NCI-H82 (cell line): Measurements from ENCODE around the gene RNF213.

Source experiments
- DNase-seq: peaks from one replicate; lab custom pipeline; 2025; lab: John Stamatoyannopoulos, UW

RNF213 gene

DNA sequence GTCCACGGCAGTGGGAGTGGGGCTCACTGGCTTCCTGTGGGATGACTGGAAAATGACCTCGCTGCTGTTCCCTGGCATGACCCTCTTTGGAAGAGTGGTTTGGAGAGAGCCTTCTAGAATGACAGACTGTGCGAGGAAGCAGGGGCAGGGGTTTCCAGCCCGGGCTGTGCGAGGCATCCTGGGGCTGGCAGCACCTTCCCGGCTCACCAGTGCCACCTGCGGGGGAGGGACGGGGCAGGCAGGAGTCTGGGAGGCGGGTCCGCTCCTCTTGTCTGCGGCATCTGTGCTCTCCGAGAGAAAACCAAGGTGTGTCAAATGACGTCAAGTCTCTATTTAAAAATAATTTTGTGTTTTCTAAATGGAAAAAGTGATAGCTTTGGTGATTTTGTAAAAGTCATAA lies 7.8 kb upstream of the RNF213 start:
- peak; percentile 78 for DNase-seq

- DNase-seq = no peak
Observed at GRCh38 chr17:80253631-80254395, 6.8 kb upstream of the RNF213 start.

DNA sequence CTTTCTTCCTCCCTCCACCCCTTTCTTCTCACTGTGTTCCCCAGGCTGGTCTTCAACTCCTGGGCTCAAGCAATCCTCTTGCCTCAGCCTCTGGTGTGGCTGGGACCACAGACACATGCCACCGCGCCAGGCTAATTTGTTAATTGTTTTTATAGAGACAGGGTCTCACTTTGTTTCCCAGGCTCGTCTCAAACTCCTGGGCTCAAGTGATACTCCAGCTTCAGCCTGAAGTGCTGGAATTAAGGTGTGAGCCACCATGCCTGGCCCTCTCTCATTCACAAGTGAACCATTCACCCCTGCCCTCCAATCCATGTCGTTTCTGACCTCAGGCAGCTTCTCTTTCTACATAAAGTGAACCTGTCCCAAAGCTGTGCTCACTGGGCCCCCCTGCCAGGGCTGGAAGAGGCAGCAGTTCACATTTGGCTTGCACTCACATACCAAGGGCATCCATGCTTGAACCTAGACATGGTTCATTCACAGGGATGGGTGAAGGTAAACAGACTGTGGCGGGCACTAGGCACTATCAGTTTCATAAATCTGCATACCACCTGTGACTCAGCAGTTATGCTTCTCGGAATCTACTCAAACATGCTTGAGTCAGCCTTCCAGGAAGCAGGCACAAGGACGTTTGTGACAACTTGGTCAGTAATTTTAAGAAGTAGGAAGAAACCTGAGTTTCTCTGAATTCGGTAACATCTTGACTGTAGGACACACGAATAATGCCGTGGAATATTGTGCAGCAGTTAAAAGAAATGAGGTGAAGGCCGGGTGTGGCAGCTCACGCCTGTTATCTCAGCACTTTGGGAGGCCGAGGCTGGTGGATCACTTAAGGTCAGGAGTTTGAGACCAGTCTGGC lies 6.0 kb upstream of the RNF213 start:
- no peak for DNase-seq

GRCh38 chr17:80256034-80256350 lies 4.7 kb upstream of the RNF213 start:
- no peak for DNase-seq

- DNase-seq = peak; percentile 34
Observed at GRCh38 chr17:80257716-80258213, 2.9 kb upstream of the RNF213 start.

DNA sequence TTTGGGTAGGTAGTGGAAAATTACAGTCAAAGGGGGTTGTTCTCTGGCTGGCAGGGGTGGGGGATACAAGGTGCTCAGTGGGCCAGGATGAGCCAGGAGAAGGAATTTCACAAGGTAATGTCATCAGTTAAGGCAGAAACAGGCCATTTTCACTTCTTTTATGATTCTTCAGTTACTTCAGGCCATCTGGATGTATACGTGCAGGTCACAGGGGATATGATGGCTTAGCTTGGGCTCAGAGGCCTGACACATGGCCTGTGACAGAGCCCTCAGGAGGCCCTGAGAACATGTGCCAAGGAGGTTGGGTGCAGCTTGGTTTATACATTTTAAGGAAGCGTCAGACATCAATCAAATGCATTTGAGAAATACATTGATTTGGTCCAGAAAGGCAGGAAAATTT lies 2.4 kb upstream of the RNF213 start:
- DNase-seq = peak; percentile 71

DNA sequence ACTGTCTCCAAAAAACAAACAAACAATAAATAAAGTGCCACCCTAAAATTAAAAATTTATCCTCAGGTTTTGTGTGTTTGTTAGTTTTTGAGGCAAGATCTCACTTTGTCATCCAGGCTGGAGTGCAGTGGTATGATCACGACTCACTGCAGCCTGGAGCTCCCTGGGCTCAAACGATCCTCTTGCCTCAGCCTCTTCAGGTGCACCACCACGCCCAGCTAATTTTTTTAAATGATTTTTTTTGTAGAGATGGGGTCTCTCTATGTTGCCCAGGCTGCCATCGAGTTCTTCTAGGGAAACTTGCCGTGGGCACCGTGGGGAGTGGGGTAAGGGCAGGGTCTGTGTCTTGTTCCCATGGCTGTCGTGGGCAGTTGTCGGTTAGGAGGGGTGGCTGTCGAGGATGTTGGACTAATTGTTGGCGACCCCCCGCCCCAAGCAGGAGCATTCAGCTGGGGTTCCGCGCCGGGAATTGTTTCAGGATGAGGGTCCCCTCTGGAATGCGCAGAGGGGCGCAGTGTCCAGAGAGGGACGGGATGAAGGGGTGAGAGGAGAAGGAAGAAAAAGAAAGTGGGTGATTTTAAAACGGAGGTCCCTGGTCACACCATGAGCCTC lies 1.1 kb upstream of the RNF213 start:
- no peak for DNase-seq

DNA sequence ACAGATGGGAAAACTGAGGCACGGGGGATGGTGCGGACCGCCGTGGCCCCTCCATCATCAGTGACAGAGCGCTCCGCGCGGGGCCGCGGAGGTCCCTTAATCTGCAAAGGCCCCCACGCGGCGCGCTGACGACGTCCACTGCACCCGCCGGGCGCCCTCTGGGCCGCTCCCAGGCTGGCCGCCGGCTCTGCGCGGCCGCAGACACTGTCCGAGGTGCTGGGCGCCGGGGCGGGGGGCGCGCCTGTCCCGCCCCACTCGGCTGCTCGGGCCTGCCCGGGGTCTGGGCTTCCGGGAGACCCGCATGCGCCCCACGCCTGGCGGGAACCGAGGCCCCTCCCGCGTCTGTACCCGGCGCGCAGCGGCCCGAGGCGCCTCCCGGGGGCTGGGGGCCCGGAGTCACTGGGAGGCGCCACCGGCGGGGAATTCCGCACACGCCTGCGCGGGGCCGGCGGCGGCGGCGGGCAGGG lies 550 bp upstream of the RNF213 start:
- peak; percentile 76 for DNase-seq

DNA sequence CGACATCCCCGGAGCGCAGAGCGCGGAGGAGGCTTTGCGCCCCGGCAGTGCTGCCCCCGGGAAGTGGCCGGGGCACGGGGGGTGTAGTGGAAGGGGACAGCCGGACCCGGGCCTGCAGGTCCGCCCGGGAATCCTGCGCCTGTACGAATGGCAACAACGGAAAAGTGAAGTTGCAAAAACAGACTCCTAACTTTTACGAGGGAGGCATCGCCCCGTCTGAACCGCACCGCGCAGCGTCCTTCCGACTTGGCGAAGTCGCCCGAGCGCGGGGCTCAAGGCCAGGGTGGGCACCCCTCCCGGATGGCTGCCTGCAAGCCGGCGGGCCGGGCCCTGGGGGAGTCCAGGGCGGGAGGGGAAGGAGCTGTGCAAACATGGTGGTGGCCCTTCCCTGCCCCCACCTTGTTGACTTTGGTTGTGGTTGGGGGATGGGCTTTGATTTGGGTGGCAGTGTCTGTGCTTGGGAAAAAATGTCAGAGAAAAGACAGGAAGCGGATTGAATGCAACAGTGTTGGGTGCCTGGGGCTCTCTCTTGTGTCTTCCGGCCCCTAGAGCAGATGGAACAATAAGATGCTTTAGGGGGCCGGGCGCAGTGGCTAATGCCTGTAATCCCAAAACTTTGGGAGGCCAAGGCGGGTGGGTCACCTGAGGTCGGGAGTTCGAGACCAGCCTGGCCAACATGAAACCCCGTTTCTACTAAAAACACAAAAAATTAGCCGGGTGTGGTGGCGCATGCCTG lies 675 bp downstream of the RNF213 start:
- DNase-seq = peak; percentile 84

- DNase-seq = no peak
Observed at GRCh38 chr17:80261895-80262279, 1.2 kb downstream of the RNF213 start.

- DNase-seq = peak; percentile 20
Observed at GRCh38 chr17:80262291-80262690, 1.6 kb downstream of the RNF213 start.

GRCh38 chr17:80262775-80263244 lies 2.2 kb downstream of the RNF213 start:
- DNase-seq = no peak

DNA sequence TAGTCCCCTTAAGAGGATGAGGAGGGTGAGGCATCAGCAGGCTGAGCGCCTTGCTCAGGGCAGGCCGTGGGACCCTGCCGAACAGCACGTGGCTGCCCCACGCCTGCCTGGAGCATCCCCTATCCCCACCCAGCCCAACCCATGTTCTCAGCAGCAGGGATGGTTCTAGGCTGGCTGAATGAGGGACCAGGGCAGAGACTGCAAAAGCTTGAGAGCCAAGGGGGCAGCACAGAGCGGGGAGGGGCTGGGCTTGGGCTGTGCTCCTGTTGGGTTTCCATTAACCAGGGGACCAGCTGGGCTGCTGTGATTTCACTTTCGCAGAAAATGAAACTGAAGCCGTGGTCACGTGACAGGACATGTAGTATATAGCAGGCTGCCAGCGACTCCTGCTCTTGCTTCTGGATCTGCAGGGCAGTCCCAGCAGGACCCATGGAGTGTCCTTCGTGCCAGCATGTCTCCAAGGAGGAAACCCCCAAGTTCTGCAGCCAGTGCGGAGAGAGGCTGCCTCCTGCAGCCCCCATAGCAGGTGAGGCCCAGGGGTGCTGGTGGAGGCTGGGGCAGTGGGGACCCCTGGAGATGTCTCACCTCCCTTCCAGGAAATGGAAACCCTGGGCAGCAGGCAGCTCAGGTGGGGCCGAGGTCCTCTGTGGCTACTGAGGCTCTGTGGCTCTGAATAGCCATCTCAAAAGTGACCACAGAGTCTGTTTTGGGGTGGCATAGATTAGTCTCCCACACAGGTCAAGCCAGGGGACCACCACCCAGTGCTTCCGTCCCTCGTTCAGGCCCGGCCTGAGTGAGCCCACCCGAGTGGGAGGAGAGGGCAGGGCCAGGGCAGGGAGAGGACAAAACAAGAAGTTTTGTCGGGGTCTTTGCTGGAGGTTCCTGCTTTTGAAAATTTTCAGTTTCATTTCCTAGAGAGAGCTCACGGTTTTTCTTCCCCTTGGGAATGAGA lies 2.9 kb downstream of the RNF213 start:
- DNase-seq = peak; percentile 31

DNA sequence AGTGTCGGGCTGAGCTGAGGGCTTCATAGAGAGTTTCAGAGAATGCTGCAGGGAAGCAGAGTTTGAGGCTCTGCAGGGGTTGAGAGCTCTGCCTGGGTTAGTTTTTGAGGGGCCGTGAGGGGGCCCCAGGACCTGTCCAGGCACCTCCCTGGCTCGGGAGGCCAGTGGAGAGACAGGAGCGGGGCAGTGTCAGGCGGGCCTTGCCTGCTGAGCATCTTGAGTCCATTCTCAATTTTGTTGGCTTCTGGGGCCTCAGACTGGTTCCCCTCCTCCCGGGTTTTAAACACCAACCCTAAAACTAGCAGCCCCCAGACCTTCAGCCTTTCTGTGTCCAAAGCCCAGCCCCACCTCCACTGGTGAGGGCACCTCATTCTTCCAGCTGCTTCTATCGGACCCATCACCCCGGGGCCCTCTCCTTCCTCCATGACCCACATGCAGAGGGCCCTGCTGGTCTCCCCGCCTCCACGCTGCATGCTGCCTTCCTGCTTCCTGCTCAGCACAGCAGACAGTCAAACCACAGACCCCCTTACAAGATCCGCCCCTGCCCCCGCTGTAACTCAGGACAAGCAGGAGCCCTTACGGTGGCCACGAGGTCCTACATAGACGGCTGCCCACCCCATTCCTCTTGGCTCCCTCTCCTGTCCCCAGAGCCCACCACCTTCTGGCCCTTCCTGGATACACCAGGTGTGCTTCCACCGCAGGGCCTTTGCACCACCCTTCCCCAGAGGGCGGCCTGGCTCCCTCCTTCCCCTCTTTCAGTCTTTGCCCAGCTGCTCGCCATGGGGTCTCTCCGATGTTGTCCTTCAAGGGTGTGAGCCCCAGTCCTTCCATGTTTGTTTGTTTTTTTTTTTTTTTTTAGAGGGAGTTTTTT lies 3.8 kb downstream of the RNF213 start:
- no peak for DNase-seq

DNA sequence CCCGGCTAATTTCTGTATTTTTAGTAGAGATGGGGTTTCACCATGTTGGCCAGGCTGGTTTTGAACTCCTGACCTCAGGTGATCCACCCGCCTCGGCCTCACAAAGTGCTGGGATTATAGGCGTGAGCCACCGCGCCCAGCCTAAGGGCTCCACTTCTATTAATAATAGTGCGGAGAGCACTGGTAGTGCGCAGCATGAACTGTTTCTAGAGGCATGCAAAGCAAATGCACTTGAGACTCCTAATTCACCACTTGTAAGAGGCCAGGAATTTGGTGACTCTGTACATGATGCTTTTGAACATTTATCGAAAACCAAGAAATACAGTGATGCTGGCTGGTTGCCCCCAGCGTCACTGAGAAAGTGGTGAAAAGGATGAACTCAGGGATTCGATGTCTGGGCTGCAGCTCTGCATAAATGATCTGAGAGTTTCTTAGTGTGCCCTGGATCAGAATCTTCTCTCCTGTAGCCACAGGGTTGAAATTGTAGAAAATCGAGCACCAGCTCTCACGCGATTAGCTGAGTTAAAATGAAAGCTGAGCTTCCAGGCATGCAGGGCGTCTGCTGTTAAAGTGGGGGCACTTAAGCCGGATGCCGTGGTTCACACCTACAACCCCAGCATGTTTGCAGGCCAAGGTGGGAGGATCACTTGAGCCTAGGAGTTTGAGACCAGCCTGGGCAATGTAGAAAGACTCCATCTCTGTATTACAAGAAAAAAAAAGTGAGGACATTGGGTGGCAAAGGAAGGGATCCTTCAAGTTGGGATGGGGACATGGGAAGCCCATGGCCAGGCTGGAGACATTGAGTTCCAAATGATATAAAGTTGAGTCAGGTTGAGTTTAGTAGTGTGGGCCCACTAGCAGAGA lies 4.8 kb downstream of the RNF213 start:
- DNase-seq = no peak

- DNase-seq = no peak
Observed at GRCh38 chr17:80267391-80267790, 6.7 kb downstream of the RNF213 start.

DNA sequence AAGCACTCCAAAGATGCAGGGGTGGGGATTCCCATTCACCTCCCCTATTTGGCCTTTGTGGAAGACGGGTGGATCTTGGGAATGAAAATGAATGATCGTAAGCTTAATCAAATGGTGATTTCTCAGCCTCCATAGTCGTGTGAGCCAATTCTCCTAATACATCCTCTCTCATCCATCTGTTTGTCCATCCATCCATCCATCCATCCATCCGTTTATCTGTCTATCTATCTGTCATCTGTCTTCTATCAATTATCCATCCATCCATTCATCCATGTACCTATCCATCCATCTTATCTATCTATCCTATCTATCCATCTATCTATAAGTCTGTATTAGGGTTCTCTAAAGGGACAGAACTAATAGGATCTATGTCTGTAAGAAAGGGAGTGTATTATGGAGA lies 7.8 kb downstream of the RNF213 start:
- no peak for DNase-seq

- no peak for DNase-seq
Observed at GRCh38 chr17:80269405-80269807, 8.8 kb downstream of the RNF213 start.

GRCh38 chr17:80270104-80270503 lies 9.5 kb downstream of the RNF213 start:
- DNase-seq = peak; percentile 80
